ENCODE measurements around the gene CDCA4.

- no peak for TF ChIP-seq GATA3 (IDR thresholded peaks at IDR 0.05; ENCODE audit: low read depth, low read length)
- no peak for TF ChIP-seq GATA2 (IDR thresholded peaks at IDR 0.05; ENCODE audit: low read depth, low read length)
Measured at GRCh38 chr14:104984056-104984894, 36.6 kb downstream of the CDCA4 start.

Data from SH-SY5Y (cell line).